ENCODE data around the gene FNDC1.
"Not testable (repeated sequence)": the region's sequence is repeated elsewhere in the genome, so short reads cannot be mapped to it uniquely, and the experiment has no call there.

The FNDC1 gene

GRCh38 chr6:159169193-159169555 lies at the start of gene FNDC1:
TSS of gene FNDC1 (plus strand) at chr6:159169400. CDS start at chr6:159169597, 197 bp downstream.
- H3K9me3 ChIP-seq (ENCODE audit: insufficient read depth, low read length): no peaks in the 10 kb centered on the region
- no peaks in the 10 kb centered on the region for H3K36me3 ChIP-seq (replicated peaks; ENCODE audit: low read depth, low read length)
- H3K27ac ChIP-seq (ENCODE audit: low read length): no peak within 1 kb of the TSS
- no peak for TF ChIP-seq CTCF (IDR thresholded peaks at IDR 0.05; ENCODE audit: low read depth, low read length)
- TF ChIP-seq EZH2phosphoT487 (IDR thresholded peaks at IDR 0.05; ENCODE audit: low read depth): no peak
- peaks cover 43% of the 10 kb centered on the region for H3K27me3 ChIP-seq (ENCODE audit: low read depth, low read length)
- no peak within 1 kb of the TSS for H3K4me2 ChIP-seq (ENCODE audit: low read length)
- no peaks in the 10 kb centered on the region for H3K79me2 ChIP-seq (ENCODE audit: low read length)
- no peaks in the 10 kb centered on the region for H4K20me1 ChIP-seq (ENCODE audit: insufficient read depth, low read length)
- no peak within 1 kb of the TSS for H3K9ac ChIP-seq (ENCODE audit: low read length)
- H2AFZ ChIP-seq (ENCODE audit: low read depth, low read length): no peak within 1 kb of the TSS
- no peak within 1 kb of the TSS for H3K4me3 ChIP-seq (ENCODE audit: low read length)
- H3K4me1 ChIP-seq (ENCODE audit: low read length): no peaks in the 10 kb centered on the region

- Histone ChIP-seq H3K9ac (ENCODE audit: low read length) (no peak overlapping the region), H3K9me3 (ENCODE audit: insufficient read depth, low read length) (peaks cover 3% of the 10 kb centered on the region; the same call in 1 of the 2 replicates), H3K4me2 (ENCODE audit: low read length) (no peak overlapping the region), H3K4me3 (ENCODE audit: low read length) (no peak overlapping the region), H2AFZ (ENCODE audit: low read depth, low read length) (no peak overlapping the region), H3K27me3 (ENCODE audit: low read depth, low read length) (peaks cover 12% of the 10 kb centered on the region), H3K27ac (ENCODE audit: low read length) (no peak overlapping the region), H3K36me3 (replicated peaks; ENCODE audit: low read depth, low read length) (peaks cover 2% of the 10 kb centered on the region), H3K79me2 (ENCODE audit: low read length) (no peaks in the 10 kb centered on the region), H4K20me1 (ENCODE audit: insufficient read depth, low read length) (no peaks in the 10 kb centered on the region), H3K4me1 (ENCODE audit: low read length) (peaks cover 42% of the 10 kb centered on the region)
- TF ChIP-seq EZH2phosphoT487 (IDR thresholded peaks at IDR 0.05; ENCODE audit: low read depth): no peak
- TF ChIP-seq CTCF (IDR thresholded peaks at IDR 0.05; ENCODE audit: low read depth, low read length): no peak
These were observed 49.4 kb upstream of the FNDC1 start for GRCh38 chr6:159119791-159120190.

GRCh38 chr6:159121486-159121885 lies 47.7 kb upstream of the FNDC1 start:
- peaks cover 5% of the 10 kb centered on the region; the same call in 1 of the 2 replicates for H3K27me3 ChIP-seq (ENCODE audit: low read depth, low read length)
- peaks cover 3% of the 10 kb centered on the region; the same call in 1 of the 2 replicates for H3K9me3 ChIP-seq (ENCODE audit: insufficient read depth, low read length)
- H3K9ac ChIP-seq (ENCODE audit: low read length): no peak overlapping the region
- peaks cover 2% of the 10 kb centered on the region for H3K36me3 ChIP-seq (replicated peaks; ENCODE audit: low read depth, low read length)
- TF ChIP-seq EZH2phosphoT487 (IDR thresholded peaks at IDR 0.05; ENCODE audit: low read depth): no peak
- no peak for TF ChIP-seq CTCF (IDR thresholded peaks at IDR 0.05; ENCODE audit: low read depth, low read length)
- no peaks in the 10 kb centered on the region for H4K20me1 ChIP-seq (ENCODE audit: insufficient read depth, low read length)
- H3K79me2 ChIP-seq (ENCODE audit: low read length): no peaks in the 10 kb centered on the region
- no peak overlapping the region for H3K27ac ChIP-seq (ENCODE audit: low read length)
- no peak overlapping the region for H3K4me2 ChIP-seq (ENCODE audit: low read length)
- peaks cover 41% of the 10 kb centered on the region for H3K4me1 ChIP-seq (ENCODE audit: low read length)
- H2AFZ ChIP-seq (ENCODE audit: low read depth, low read length): no peak overlapping the region
- H3K4me3 ChIP-seq (ENCODE audit: low read length): no peak overlapping the region

- H3K4me2 ChIP-seq (ENCODE audit: low read length): no peak overlapping the region
- no peaks in the 10 kb centered on the region for H3K79me2 ChIP-seq (ENCODE audit: low read length)
- H3K27me3 ChIP-seq (ENCODE audit: low read depth, low read length): peaks cover 4% of the 10 kb centered on the region
- H3K9me3 ChIP-seq (ENCODE audit: insufficient read depth, low read length): peaks cover 3% of the 10 kb centered on the region; the same call in 1 of the 2 replicates
- no peak overlapping the region for H3K9ac ChIP-seq (ENCODE audit: low read length)
- no peak for TF ChIP-seq CTCF (IDR thresholded peaks at IDR 0.05; ENCODE audit: low read depth, low read length)
- no peak for TF ChIP-seq EZH2phosphoT487 (IDR thresholded peaks at IDR 0.05; ENCODE audit: low read depth)
- peaks cover 2% of the 10 kb centered on the region for H3K36me3 ChIP-seq (replicated peaks; ENCODE audit: low read depth, low read length)
- H4K20me1 ChIP-seq (ENCODE audit: insufficient read depth, low read length): no peaks in the 10 kb centered on the region
- no peak overlapping the region for H3K4me3 ChIP-seq (ENCODE audit: low read length)
- no peak overlapping the region for H3K27ac ChIP-seq (ENCODE audit: low read length)
- H3K4me1 ChIP-seq (ENCODE audit: low read length): peaks cover 39% of the 10 kb centered on the region
- no peak overlapping the region for H2AFZ ChIP-seq (ENCODE audit: low read depth, low read length)
These were observed 46.7 kb upstream of the FNDC1 start for GRCh38 chr6:159122453-159122852.

- H3K9ac ChIP-seq (ENCODE audit: low read length); H3K4me2 ChIP-seq (ENCODE audit: low read length): not testable (repeated sequence)
These were observed 45.4 kb upstream of the FNDC1 start for GRCh38 chr6:159123831-159124230.

More at GRCh38 chr6:159123831-159124230, 45.4 kb upstream of the FNDC1 start:
- H3K4me3 ChIP-seq (ENCODE audit: low read length); H3K9me3 ChIP-seq (ENCODE audit: insufficient read depth, low read length); H3K36me3 ChIP-seq (replicated peaks; ENCODE audit: low read depth, low read length); H2AFZ ChIP-seq (ENCODE audit: low read depth, low read length); H3K79me2 ChIP-seq (ENCODE audit: low read length); H4K20me1 ChIP-seq (ENCODE audit: insufficient read depth, low read length); H3K27ac ChIP-seq (ENCODE audit: low read length): not testable (repeated sequence)
- peaks cover 36% of the 10 kb centered on the region for H3K4me1 ChIP-seq (ENCODE audit: low read length)
- peaks cover 11% of the 10 kb centered on the region for H3K27me3 ChIP-seq (ENCODE audit: low read depth, low read length)

All from OCI-LY3 (cell line).